Measurements from ENCODE around the gene TTC34.

- TF ChIP-seq POLR2A (IDR thresholded peaks at IDR 0.05; ENCODE audit: low read depth, low read length) (no peak), TAF1 (IDR thresholded peaks at IDR 0.05; ENCODE audit: low read depth, low read length) (no peak)
Measured at GRCh38 chr1:2596530-2597333, 204.8 kb downstream of the TTC34 start.
